GM23248 (cell line): Measurements from ENCODE around the gene WDPCP. TPM values are rescaled to one million over a fixed set of nuclear protein-coding genes. Genes with fewer than 3 reads are reported as not detected.
A peak's percentile ranks its signal among the peaks of the same experiment; 100 is the strongest.

ENCODE experiments used
- DNase-seq: peaks from one replicate; pipeline ENCODE4 v3.0.0-alpha.2; 2015
- H2AFZ ChIP-seq: fragments of 200-600 bp; sonication (generic); 2 replicates; pipeline ENCODE4 v1.6.1; 2016; ENCODE audit warnings: antibody characterized with exemption
- H3F3A ChIP-seq: fragments of 200-600 bp; sonication (generic); 2 replicates; pipeline ENCODE4 v1.6.1; 2016; ENCODE audit warnings: mild to moderate bottlenecking, antibody characterized with exemption, mixed run types; ENCODE audit not compliant: insufficient read depth
- H3K27ac ChIP-seq: fragments of 200-600 bp; sonication (generic); 2 replicates; pipeline ENCODE4 v1.5.1; 2016; ENCODE audit warnings: mild to moderate bottlenecking
- H3K27me3 ChIP-seq: fragments of 200-600 bp; sonication (generic); replicated peaks from 2 replicates; pipeline ENCODE4 v1.6.1; 2016; ENCODE audit warnings: mild to moderate bottlenecking; ENCODE audit not compliant: insufficient read depth
- H3K36me3 ChIP-seq: fragments of 200-600 bp; sonication (generic); 2 replicates; pipeline ENCODE4 v1.6.1; 2016; ENCODE audit warnings: low read depth, mild to moderate bottlenecking
- H3K4me1 ChIP-seq: fragments of 200-600 bp; sonication (generic); 2 replicates; pipeline ENCODE4 v1.6.1; 2016; ENCODE audit warnings: mild to moderate bottlenecking; ENCODE audit not compliant: insufficient read depth
- H3K4me2 ChIP-seq: fragments of 200-600 bp; sonication (generic); one replicate; pipeline ENCODE4 v1.6.1; 2016; ENCODE audit warnings: mild to moderate bottlenecking; ENCODE audit not compliant: unreplicated experiment
- H3K4me3 ChIP-seq: fragments of 200-600 bp; sonication (generic); 2 replicates; pipeline ENCODE4 v1.5.1; 2016; ENCODE audit warnings: mild to moderate bottlenecking
- H3K79me2 ChIP-seq: fragments of 200-600 bp; sonication (generic); 2 replicates; pipeline ENCODE4 v1.6.1; 2016; ENCODE audit warnings: mild to moderate bottlenecking; ENCODE audit not compliant: insufficient read depth
- H3K9ac ChIP-seq: fragments of 200-600 bp; sonication (generic); 2 replicates; pipeline ENCODE4 v1.6.1; 2016; ENCODE audit warnings: mild to moderate bottlenecking
- H3K9me2 ChIP-seq: fragments of 200-600 bp; sonication (generic); 2 replicates; pipeline ENCODE4 v1.6.1; 2016; ENCODE audit warnings: mixed run types, mild to moderate bottlenecking, moderate library complexity; ENCODE audit not compliant: insufficient read depth
- H3K9me3 ChIP-seq: fragments of 200-600 bp; sonication (generic); one replicate; pipeline ENCODE4 v1.6.1; 2017; ENCODE audit warnings: low read depth
- H4K20me1 ChIP-seq: fragments of 200-600 bp; sonication (generic); 2 replicates; pipeline ENCODE4 v1.6.0; 2016; ENCODE audit not compliant: insufficient read depth
- EZH2 ChIP-seq: fragments of 200-600 bp; sonication (generic); IDR thresholded peaks from 2 replicates; pipeline ENCODE4 v1.6.1; 2018; ENCODE audit warnings: antibody characterized with exemption, mild to moderate bottlenecking; ENCODE audit not compliant: insufficient read depth, poor library complexity, severe bottlenecking
- EZH2phosphoT487 ChIP-seq: fragments of 200-600 bp; sonication (generic); IDR thresholded peaks from 2 replicates; pipeline ENCODE4 v1.6.1; 2018; ENCODE audit warnings: antibody characterized with exemption, moderate library complexity, mild to moderate bottlenecking, low read depth; ENCODE audit not compliant: insufficient read depth
- WGBS, 2 experiments: methylation state at CpG; one replicate each; pipeline ENCODE4 v1.1.6; 2015 to 2017; ENCODE audit warnings: low lambda C conversion rate in 2 of 2, low coverage in 1 of 2; ENCODE audit errors: missing lambda C conversion rate in 2 of 2; 5-methylcytosine and 5-hydroxymethylcytosine counted together
- in situ Hi-C: fragments of 300-500 bp; cut with MboI; formaldehyde crosslinking; loops from 2 replicates; pipeline ENCODE4 v1.15.0; 2020
- polyA plus RNA-seq: library from polyadenylated mRNA; unstranded; fragments of >200 nt; fragmentation: Nextera tagmentation; extraction: Ambion mirVana; gene quantifications from 2 replicates; pipeline ENCODE4 v1.2.1, GENCODE V29; 2016
- total RNA-seq: library from RNA; depleted of rRNA; stranded (reverse); fragments of >200 nt; shearing (Covaris generic); gene quantifications from 2 replicates; pipeline ENCODE4 v1.2.3, GENCODE V29; 2014

WDPCP gene
- total and polyA plus RNA-seq, 2 experiments from 2014 or later, result 6.0 to 8.1 TPM

- H3K79me2 ChIP-seq, result no peaks in the 10 kb centered on the region
- no peaks in the 10 kb centered on the region for H3K36me3 ChIP-seq
- DNase-seq, result no peak
- no peak overlapping the region for H2AFZ ChIP-seq
- no peaks in the 10 kb centered on the region for H3K27me3 ChIP-seq
- no peak overlapping the region for H3K4me3 ChIP-seq
- in situ Hi-C loops, result no loop called here
- no peaks in the 10 kb centered on the region for H3K4me1 ChIP-seq
- no peak overlapping the region for H3K27ac ChIP-seq
- no peaks in the 10 kb centered on the region for H3K9me3 ChIP-seq
- H3F3A ChIP-seq, result no peaks in the 10 kb centered on the region
- TF ChIP-seq EZH2phosphoT487 (no peak), EZH2 (no peak)
- no peaks in the 10 kb centered on the region for H4K20me1 ChIP-seq
- no peaks in the 10 kb centered on the region for H3K9me2 ChIP-seq
- H3K9ac ChIP-seq, result no peak overlapping the region
- H3K4me2 ChIP-seq, result no peak overlapping the region
Observed at GRCh38 chr2:63192169-63192888, 395.9 kb downstream of the WDPCP start.

- WGBS, 2 experiments, result 14 to 15% methylated on average over 4 of the region's 4 CpGs
- Histone ChIP-seq H3K9me3 (no peaks in the 10 kb centered on the region), H3K27me3 (no peaks in the 10 kb centered on the region), H3K36me3 (no peaks in the 10 kb centered on the region), H3F3A (no peaks in the 10 kb centered on the region), H3K27ac (no peak overlapping the region), H4K20me1 (no peaks in the 10 kb centered on the region), H3K79me2 (no peaks in the 10 kb centered on the region), H3K9me2 (no peaks in the 10 kb centered on the region), H2AFZ (peak overlapping the region; percentile 77), H3K4me3 (0 out of 2 replicates have a peak overlapping the region, but pooled peaks have one; percentile 34), H3K4me2 (peak overlapping the region; percentile 59), H3K9ac (no peak overlapping the region), H3K4me1 (no peaks in the 10 kb centered on the region)
- peak; percentile 72 for DNase-seq
- TF ChIP-seq EZH2, result no peak
- no peak for TF ChIP-seq EZH2phosphoT487
- in situ Hi-C loops, result no loop called here
Observed at GRCh38 chr2:63189026-63189425, 399.3 kb downstream of the WDPCP start.

GRCh38 chr2:63186331-63186730 lies 401.9 kb downstream of the WDPCP start:
- Histone ChIP-seq H4K20me1 (no peaks in the 10 kb centered on the region), H3F3A (no peaks in the 10 kb centered on the region), H3K36me3 (no peaks in the 10 kb centered on the region), H3K9me3 (no peaks in the 10 kb centered on the region), H3K9ac (no peak overlapping the region), H3K79me2 (no peaks in the 10 kb centered on the region), H3K27me3 (no peaks in the 10 kb centered on the region), H3K9me2 (no peaks in the 10 kb centered on the region), H3K27ac (no peak overlapping the region), H3K4me2 (no peak overlapping the region), H3K4me1 (no peaks in the 10 kb centered on the region), H2AFZ (no peak overlapping the region), H3K4me3 (no peak overlapping the region)
- in situ Hi-C loops, result no loop called here
- TF ChIP-seq EZH2phosphoT487, result no peak
- no peak for TF ChIP-seq EZH2
- DNase-seq, result no peak
- 90 to 93% methylated on average over 3 of the region's 3 CpGs for WGBS, 2 experiments

- TF ChIP-seq EZH2, result no peak
- TF ChIP-seq EZH2phosphoT487, result no peak
- Histone ChIP-seq H3F3A (no peaks in the 10 kb centered on the region), H3K9ac (no peak overlapping the region), H3K4me1 (no peaks in the 10 kb centered on the region), H3K4me3 (no peak overlapping the region), H3K4me2 (no peak overlapping the region), H3K9me3 (no peaks in the 10 kb centered on the region), H3K79me2 (no peaks in the 10 kb centered on the region), H3K36me3 (no peaks in the 10 kb centered on the region), H3K9me2 (no peaks in the 10 kb centered on the region), H3K27ac (no peak overlapping the region), H2AFZ (no peak overlapping the region), H4K20me1 (no peaks in the 10 kb centered on the region), H3K27me3 (no peaks in the 10 kb centered on the region)
- DNase-seq, result no peak
- 3 to 4% methylated on average over 1 of the region's 1 CpG for WGBS, 2 experiments
- in situ Hi-C loops, result no loop called here
Observed at GRCh38 chr2:63163161-63163820, 425.0 kb downstream of the WDPCP start.
